IPS-NIHi7 (cell line): ENCODE measurements around the gene SETBP1.

ENCODE experiments used
- DNase-seq: peaks from one replicate; pipeline ENCODE4 v3.0.0; 2012; ENCODE audit warnings: mixed read lengths; ENCODE audit errors: extremely low spot score

Gene SETBP1

DNA sequence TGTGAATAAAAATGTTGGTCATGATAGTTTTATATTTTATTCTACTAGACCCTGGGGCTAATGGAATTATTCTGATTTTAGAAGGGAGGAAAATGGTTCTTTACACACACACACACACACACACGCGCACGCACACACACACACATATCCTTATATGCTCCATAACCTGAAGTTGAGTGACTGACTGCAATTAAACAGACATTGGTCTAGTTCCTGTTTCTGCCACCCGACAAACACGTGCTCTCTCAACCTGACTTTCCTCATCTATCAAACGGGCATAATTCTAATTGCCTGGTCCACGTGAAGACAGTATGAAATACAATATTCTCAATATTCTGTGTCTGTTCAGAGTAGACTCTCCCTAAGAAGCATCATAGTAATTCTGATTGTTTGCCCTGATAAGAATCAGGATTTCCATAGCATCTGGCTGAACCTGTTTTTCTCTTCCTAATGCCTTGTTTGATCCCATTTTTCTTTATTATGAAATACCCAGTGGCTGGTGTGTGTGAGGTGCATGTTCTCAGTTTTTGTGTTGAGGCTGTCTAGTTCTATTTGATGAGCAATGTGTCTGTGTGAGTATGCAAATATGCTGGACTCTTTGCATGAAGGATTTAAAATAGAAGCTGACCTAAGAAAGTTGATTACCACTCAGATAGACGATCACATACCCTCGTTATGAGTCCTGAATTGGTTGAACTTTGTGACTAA is 51.0 kb downstream of the SETBP1 start:
- DNase-seq: no peak

DNA sequence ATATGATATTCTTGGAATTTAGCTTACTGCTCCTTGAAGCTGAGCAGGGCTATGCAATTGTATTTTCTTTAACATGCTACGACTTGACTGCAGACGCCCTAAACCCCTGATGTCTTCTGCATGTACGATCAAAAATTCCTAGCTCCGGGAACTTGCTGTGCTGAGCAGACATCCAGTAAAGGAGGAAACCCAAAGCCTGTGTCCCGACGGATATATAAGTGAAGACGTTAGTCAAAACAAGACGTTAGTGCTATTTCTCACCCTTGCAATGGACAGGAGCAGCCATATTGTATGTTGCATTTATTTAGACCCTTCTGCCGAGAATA is 51.5 kb downstream of the SETBP1 start:
- DNase-seq: no peak

DNA sequence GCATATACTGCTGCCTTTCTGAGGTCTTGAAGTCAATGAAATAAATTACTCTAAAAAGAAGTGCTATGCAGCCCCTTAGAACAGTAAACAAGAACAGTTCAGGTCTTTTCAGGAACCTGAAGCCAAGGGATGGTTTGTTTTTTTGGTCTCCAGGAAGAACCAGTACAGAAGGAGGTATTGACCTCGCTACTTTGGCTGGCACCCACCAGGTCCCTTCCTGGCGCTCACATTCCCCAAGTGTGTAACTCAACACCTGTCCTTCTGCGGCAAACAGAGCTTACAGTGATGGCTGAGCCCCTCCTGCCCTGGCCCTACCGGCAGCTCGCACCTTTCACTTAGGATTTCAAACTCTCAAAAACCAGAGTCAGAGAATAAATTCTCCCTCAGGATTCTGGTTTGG is 51.9 kb downstream of the SETBP1 start:
- no peak for DNase-seq

DNA sequence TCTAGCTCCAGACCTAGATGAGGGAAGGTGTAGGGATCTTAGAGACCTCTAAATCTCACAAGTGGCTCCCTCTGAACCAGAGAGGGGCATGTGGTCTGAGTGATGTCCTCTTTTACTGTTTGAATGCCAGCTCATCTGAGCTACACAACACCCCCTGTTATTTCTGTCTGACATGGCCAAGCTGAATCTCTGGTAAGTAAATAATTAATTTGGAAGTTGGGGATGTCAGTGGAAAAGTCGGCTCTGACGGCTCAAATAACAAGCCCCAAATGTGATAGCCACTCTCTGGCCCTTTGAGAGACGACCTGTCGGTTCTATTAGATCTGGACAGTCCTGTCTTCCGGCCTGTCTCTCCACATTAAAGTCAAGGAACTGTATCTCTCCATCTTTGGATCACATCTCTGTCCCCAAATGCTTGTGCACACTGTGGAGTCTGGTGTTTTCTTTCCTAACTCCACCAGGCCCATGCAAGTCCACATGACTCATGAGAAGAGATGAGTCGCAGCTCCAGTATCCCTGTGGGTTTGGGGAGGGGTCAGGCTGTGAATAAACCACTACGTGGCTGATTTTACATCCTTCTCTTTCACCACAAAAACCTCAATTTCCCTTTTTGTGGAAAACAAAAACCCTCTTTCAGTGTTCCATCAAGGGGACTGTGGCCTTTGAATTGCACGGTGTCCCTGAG is 52.5 kb downstream of the SETBP1 start:
- DNase-seq: no peak

DNA sequence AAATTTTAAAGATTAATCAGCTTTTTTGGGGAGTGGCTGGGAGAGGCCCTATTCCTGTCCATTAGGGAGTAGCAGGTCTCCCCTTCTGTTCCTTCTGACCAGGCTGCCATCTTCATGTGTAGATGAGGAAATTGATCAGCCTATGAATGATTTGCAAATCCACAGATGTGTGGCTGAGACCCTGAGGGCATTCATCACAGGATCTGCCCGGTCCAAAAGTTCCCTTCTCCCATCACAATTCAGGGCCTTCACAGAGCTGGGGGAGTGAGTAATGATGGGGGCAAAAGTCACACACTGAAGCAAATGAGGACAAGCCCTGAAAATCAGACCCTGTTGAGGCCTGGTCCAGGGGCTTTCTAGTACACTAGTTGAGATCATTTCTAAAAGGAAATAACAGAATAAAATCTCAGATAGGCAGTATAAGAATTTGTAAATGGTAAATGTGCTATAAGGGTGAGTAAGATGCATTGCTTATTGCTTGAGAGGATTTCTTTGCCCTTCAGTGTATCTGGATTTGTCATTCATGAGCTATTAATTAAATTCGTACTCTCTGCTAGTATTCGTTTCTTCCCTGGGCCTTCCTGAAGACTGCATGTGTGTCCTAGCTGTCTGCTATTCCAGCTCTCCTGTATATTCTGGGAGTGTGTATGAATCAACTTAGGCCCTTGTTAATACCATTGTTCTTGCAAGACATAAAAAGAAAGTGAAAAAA is 53.2 kb downstream of the SETBP1 start:
- DNase-seq: no peak

DNA sequence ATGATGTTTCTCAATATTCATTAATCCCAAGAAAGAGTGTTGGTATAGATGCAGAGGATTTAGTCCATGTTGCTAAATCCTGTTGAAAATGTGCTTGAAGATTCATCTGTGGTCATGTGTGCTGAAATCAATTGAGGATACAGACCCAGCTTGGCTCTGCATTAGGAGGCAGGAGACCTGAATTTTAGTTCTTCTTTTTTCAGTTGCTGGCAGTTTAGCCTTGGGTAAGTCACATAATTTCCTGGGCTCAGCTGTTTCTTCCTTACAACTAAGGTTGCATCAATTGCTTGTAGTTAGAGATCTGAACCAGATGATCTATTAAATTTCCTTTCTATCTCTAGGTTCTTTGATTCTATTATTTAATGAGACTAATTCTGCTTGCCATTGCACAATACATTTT is 54.4 kb downstream of the SETBP1 start:
- DNase-seq: no peak

DNA sequence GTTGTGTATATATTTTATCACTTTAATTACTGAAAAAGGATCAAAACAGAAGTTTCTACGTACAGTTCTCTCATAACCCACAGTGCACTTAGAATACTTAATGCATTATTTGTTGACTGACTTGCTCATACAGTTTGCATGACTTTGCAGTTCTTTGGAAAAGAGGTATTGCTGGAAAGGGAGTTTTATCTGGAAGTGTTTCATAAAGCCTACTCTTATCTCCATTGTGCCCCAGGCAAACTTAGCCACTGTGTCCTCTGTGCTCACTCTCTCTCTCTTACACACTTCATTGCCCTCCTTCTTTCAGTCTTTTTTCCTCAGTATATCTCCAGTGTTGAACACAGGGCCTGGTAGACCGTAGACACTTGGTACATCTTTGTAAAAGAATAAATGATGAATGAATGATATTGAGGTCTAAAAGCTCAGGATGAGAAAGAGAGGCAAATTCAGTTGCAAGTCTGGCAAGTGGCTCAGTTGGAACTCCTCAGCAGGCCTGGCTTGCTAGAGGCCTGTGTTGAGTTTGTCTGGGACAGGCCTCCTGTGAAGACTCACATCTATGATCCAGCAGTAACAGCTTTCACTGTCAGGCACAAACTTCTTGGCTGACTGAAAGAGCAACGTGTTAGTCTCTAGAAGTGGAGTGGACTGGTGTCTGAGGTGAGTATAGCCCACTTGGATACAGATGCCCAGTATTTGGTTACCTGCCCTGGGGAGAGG is 56.1 kb downstream of the SETBP1 start:
- no peak for DNase-seq

DNA sequence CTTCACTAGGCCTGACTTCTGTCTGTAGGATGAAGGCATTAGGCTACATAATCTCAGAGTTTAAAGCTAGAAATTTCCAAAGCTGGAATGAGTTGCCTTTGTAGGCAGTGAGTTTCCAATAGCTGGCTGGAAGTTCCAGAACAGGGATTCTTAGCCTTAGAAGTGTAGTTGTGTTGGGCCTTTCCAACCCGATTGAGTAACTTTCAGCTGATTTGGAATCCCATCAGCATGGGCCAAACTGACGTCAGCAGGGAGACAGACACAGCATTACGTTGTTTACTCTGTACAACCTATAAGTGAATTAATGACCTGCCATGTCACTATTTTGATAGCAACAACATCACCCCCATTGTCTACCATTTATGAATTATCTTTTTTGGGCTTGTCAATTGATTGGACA is 56.9 kb downstream of the SETBP1 start:
- no peak for DNase-seq

DNA sequence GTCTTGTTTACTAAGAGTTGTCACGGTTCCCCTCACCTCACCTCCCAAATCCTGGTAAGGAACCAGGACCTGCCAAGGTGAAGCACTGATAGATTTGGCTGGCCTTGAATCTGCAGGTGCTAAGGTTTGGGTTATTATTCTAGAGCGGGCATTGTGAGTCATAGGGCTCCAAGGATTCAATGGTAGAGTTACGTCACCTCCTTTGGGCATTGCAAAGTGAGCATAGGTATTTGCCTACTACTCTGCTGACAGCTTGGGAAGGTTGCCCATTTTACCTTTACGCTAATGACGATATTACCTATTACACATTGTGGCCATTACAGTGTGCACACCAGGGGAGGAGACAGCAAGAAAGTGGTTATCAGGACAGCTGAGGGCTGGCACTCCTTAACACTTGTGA is 59.3 kb downstream of the SETBP1 start:
- DNase-seq: no peak

DNA sequence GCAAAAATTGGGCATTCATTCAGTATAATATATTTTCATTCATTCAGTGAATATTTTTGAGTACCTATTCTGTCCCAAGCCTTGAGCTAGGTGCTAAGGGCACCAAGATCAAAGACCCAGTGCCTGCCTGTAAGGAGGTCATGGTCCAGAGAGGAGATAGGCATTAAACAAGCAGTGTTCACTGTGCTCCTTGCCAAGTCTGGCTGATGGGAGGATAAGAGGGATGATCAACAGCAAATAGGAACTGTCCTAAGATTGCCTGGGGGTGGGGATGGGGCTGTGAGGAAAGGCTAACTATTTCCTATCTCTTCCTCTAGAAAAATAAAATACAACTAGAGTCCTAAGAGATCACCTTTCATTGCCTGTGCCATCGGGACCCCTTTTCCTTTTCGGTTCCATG is 60.4 kb downstream of the SETBP1 start:
- DNase-seq: no peak

DNA sequence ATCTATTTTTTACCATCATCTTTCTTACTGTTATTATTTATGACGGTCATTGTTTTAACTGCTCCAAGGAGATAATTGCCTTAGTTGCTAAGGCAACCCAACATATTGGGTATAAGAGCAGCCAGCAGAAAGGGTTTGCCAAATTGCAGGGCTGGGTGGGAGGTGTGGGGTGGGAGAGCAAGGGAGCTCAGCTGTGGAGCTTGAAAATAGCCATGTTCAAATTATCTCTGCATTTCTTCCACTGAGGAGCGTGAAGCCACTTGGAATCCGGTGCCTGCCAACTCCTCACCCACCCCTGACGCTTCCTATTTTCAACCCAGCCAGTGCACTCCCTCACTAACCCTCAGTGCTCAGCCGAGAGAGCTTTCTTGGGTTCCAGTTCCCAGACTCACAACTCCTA is 60.8 kb downstream of the SETBP1 start:
- DNase-seq: no peak

DNA sequence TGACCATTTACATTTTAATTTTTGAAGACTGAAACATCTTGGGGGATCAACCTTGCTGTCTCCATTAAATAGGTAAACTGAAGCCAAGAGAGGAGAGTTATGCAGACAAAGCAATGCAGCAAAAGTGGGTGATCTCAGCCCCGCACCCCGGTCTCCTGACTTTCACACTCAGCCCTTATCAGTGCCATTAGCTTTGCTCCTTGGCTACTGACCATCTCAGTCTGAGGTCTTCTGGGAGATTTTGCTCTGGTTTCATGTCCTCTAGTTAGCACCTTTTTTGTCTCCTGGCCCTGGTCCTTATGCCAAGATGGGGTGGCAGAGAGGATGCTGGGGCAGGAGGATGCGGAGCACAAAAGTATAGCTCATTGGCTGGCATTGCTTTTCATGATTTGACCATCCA is 61.4 kb downstream of the SETBP1 start:
- DNase-seq: no peak

DNA sequence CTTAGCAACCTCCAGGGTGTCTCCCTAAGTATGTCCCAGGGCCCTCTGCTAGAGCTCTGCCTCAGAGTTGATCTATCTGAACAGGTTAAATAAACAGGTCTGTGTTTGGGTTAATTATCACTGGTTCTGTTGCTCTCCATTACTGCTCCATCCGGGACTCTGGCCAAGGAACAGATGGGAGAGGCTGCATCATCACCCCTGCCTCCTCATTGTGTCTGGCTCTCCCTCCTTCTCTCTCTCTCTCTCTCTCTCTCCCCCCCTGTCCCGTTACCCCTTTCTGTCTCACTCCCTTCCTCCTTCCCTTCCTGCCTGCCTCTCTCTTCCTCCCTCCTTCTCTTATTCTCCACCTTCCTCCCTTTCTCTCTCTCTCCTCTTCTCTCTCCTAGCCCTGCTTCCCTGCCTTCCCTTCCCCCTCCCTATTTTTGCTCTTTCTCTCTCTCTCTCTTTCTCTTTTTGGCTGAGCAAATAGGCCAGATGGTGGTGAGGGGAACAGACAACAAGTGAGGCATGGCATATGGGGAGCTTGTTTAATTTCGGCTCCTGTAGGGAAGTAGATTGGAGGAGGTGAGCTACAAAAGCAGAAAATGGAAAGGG is 62.1 kb downstream of the SETBP1 start:
- no peak for DNase-seq

DNA sequence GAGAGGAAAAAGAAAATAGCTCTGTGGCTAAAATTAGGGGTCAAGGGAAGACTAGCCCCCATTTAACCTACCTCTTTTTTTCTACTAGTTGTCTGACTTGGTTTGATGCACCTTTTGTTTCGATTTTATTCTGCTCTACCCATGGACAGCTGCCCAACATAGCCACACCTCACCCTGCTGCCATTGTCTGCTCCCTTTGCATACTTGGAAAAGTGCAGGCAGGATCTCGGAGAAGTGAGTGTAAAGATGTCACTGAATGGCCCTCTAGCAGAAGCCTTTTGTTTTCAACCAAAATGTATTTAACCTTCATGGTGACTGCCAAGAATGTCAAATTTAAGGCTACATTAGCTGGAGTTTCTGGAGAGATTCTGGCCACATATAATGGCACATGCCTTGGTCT is 62.9 kb downstream of the SETBP1 start:
- DNase-seq: no peak

DNA sequence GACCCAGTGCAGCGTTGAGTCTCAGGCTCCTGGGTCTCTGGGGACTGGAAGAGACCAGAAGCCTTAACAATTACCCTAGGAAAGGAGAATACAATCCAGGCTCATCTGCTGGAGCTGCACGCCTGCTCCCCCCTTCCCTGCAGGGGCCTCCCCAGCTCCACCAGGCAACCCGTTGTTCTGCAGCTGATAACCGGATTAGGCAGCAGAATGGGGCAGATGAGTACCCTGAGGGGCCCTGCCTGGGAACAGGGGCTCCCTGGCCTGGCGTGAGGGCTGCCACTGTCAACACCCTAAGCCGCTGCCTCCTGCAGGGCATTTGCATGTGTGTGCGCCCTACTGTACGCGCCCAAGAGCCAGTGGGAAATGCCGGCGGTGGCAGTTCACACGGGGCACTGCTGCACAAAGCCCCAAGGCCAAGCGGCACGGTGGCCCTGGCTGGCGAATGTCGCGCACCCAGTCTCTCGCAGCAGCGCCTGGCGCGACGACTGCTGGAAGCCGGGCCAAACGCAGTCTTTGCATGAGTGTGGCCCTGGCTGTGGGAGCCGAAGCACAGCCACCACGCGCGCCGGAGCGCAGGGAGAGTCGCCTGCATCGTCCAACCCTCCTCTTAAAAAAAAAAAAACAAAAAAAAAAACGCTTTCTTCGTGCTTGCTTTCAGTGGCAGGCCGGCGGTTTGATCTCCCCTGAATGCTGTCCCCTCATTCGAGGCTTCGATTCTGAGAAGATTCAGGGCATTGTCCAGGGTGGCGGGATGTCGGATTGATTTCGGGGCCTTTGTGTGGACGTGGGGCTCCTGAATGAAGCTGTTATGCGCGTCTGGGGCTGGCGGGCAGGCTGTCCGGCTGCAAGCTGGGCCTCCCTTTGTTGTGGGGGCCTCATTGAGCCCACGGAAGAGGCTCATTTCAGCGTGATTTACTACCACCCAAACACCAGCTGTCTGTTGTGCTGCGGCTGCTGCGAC is 63.8 kb downstream of the SETBP1 start:
- DNase-seq: peak; percentile 39

DNA sequence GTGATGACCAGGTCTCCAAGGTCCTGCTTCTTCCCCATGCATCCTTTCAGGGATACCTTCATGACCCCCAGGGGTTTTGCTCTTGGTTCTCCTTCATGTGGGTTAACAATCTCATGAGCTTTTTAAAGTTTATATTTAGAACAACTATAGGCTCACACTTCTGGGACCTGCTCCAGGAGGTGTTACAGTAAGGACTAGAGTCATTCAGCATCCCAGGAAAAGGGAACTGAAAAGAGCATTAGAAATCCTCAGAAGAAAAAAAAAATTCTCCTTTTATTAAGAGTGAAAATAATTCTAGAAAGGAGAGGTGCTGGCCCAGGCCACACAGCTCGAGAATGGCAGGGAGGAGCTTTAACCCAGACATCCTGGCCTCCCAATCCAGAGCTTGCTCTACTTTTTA is 66.5 kb downstream of the SETBP1 start:
- DNase-seq: no peak

DNA sequence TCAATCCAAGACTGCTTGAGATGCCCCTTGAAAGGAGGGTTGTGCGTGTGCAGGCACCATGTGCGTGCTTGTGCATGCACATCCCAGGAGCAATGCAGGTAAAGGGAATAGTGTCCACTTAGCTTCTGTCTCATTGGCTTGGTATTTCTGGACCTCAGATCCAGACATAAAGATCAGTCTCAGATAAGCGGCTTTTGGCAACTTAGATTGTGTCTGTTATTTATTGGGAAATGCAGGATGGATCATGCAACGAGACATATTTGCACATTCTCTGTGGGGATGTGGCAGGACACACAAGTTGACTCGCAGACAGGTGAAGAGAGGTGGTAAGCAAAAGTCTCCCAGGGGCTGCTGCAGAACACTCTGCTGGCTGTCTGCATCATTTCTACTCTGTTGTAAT is 67.9 kb downstream of the SETBP1 start:
- DNase-seq: no peak

DNA sequence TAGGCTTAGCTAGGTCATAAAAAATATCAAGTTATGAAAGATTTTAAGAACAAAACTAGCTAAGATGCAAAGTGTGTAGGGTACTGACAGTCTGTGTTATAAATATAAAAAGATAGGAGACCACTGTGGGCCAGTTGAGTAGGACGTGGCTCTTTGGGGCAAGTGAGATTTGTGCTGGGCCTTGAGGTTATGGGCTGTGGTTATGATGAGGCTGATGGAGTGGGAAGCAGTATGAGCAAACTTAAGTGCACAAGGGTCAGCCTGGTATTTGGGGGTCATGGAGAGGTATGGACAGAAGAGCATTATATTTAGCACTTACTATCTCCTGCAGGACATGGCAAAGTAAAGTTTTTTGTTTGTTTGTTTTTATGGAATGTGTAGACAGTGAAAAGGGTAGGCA is 70.1 kb downstream of the SETBP1 start:
- DNase-seq: no peak

DNA sequence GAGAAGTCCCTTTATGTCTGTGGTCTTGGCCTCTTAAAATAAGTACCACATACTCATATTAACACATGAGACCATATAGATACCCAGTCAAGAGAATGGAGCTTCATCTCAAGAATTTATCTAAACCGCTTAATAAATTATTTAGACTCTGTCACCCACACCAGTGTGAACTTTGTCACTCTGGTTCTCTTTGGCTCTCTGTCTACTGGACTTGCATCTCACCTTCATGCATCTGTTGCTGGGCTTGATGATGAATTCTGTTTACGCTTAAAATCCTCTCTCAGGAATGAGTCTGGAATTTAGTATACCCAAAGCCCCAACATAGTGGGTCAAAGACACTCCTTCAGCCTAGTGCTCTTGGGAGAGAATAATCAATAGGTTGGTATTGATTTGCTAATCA is 73.9 kb downstream of the SETBP1 start:
- DNase-seq: no peak

DNA sequence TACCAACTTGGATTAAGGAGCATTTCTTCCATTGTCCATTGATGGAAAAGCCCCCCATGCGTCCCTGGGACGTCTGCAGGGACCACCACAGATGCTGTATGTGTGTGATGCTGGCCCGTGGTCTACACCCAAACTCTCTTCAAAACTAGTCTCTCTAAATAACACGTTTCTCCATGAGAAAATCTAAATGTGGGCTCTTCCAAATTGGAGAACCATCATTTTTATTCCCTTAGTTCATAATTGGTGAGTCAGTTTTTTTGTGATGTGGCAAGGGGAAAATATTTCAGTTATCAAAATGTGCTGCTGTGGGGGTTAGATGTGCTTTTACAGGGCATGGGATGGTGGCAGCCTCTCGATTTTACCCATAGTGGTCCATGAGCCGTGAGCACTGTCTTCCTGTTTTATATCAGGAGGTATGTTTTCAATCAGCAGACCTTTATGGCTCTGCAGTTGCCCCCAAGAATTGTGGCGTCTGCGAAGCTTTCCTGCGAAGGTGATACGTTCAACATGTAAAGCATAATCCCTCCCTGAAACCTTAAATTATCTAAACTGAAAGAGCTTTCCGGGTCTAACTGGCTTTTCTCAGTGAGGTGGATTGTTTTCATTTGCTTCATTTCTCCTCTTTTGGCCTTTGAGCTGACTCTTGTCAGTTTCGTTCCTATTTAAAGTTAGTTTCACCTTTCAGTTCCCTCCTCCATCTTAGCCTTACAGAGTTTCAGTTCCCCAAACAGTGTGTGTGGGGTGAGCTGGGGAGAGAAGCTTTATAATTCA is 78.4 kb downstream of the SETBP1 start:
- no peak for DNase-seq
